ENCODE measurements around the gene PODXL. TPM values are rescaled to one million over a fixed set of nuclear protein-coding genes. Genes with fewer than 3 reads are reported as not detected.

The PODXL gene
- total RNA-seq, 2 donors from 2014 or later: 11.2 to 14.6 TPM

DNA sequence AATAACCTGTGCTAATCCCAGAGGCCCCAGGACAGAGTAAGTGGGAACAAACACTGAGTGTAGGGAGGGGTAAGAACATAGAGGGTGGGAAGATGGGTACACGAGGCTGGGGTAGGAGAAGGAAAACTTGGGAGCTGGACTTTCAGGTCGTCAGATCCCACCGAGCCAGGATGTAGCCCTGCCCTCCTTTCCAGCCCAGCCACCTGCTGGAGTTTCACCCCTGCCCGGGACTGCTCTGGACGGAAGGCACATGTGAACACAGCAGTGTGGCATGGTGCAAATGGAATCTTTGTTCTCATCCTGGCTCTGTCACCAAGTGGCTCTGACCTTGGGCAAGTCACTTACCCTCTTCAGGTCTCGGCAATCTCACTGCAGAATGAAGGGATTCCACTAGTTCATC lies 52.8 kb downstream of the PODXL start:
- Histone ChIP-seq H3K27ac (no peak overlapping the region), H3K36me3 (no peaks in the 10 kb centered on the region), H3K4me3 (no peak overlapping the region), H3K4me1 (no peaks in the 10 kb centered on the region), H3K27me3 (no peaks in the 10 kb centered on the region), H3K9me3 (no peaks in the 10 kb centered on the region), H3K9ac (ENCODE audit: low read depth in 2 of 2, low read length in 2 of 2) (no peak overlapping the region)
- intact Hi-C loops (cut with DNase I): no loop called here
- TF ChIP-seq, protein P1, sequence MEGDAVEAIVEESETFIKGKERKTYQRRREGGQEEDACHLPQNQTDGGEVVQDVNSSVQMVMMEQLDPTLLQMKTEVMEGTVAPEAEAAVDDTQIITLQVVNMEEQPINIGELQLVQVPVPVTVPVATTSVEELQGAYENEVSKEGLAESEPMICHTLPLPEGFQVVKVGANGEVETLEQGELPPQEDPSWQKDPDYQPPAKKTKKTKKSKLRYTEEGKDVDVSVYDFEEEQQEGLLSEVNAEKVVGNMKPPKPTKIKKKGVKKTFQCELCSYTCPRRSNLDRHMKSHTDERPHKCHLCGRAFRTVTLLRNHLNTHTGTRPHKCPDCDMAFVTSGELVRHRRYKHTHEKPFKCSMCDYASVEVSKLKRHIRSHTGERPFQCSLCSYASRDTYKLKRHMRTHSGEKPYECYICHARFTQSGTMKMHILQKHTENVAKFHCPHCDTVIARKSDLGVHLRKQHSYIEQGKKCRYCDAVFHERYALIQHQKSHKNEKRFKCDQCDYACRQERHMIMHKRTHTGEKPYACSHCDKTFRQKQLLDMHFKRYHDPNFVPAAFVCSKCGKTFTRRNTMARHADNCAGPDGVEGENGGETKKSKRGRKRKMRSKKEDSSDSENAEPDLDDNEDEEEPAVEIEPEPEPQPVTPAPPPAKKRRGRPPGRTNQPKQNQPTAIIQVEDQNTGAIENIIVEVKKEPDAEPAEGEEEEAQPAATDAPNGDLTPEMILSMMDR (IDR thresholded peaks at IDR 0.05): no peak
- no peak for DNase-seq

DNA sequence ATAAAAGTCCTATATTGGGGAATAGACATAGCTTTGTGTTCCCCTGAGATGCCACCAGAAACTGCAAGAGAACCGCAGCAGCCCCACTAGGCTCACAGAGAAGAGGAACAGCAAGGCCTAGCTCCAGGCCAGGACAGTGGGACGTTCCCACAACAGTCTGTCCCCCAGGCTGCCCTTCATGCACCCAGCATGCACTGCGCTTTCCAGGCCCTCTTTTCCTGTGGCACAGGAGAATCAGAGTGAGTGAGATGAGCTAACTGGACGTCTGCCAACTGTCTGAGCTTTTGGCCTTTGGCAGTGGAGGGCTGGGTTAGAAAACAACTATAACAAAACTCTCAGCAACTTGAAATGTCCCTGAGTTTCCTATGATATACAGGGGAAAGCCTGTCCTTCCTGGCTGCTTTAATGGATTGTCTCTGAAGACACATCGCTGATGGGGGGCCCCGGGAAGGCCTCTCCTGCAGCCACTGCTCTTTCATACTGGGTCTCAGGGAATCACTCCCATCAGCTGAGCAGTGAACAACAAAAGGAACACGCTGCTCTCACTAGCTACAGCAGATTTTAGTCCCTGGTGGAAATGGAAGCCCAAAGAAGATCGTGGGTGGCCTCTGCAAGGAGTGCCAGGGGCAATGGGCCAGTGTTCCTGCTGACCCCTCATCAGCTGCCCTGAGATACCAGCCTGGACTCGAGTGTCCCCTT lies 53.5 kb downstream of the PODXL start:
- no peak overlapping the region for H3K9ac ChIP-seq (ENCODE audit: low read depth in 2 of 2, low read length in 2 of 2)
- TF ChIP-seq, protein P1 (IDR thresholded peaks at IDR 0.05): no peak
- no peaks in the 10 kb centered on the region for H3K36me3 ChIP-seq
- DNase-seq: no peak
- H3K9me3 ChIP-seq: no peaks in the 10 kb centered on the region
- intact Hi-C loops (cut with DNase I): no loop called here
- H3K27me3 ChIP-seq: no peaks in the 10 kb centered on the region
- H3K27ac ChIP-seq: no peak overlapping the region
- H3K4me3 ChIP-seq: no peak overlapping the region
- H3K4me1 ChIP-seq: no peaks in the 10 kb centered on the region

DNA sequence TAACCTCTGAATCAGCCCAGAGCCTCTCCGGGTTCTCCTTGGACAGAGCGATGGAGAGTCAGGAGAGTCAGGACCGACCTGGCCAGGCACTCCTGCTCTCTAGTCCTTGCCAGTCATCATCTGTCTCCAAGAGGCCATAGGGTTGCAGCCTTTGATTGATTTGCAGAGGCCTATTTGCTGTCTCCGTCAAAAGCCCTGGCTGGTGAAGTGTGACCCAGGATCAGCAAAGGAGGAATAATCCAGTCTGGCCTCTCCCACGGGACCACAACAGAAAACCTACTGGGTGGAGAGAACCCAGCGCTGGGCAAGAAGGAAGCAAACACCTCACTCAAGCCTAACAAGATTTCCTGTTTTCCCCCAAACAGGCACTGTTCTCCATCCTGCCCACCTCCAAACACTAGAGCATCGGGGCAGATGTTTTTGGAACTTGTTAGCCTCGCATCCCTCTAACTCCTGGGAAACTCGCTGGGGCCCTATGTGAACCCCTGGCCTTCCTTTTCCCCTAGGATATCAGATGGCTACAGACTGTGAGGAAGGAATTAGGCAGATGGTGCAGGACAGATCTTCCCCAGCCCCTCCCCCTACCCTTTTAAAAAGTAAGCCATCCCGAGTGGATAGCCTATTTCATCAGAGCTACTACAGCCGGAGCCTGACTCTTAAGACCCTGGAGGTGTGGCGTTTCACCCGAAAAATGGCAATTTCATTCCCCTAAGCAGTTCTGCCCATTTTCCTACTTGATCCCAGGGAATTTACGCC lies 54.3 kb downstream of the PODXL start:
- TF ChIP-seq, protein P1 (IDR thresholded peaks at IDR 0.05): no peak
- Histone ChIP-seq H3K27ac (no peak overlapping the region), H3K36me3 (no peaks in the 10 kb centered on the region), H3K9me3 (no peaks in the 10 kb centered on the region), H3K27me3 (no peaks in the 10 kb centered on the region), H3K4me1 (no peaks in the 10 kb centered on the region), H3K9ac (ENCODE audit: low read depth in 2 of 2, low read length in 2 of 2) (no peak overlapping the region), H3K4me3 (no peak overlapping the region)
- no peak for DNase-seq
- intact Hi-C loops (cut with DNase I): no loop called here

DNA sequence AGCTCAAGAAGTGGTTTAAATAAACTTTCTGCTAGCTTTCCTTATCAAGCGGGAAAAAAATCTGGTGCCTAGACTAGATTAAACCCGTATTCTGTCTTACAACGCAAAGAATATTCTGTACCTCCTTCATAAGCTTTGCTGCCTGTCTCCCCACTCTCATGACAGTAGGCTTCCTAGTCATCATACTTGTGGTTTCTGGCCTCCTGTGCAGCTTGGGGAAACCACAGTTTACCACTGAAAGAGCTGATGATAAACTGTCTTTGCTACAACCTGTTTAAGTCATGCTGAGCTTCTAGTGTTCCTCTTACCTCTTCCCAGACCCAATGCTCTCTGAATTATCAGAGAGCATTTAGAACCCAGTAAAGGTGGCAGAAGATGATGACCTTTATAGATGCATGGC lies 55.0 kb downstream of the PODXL start:
- H3K9me3 ChIP-seq: no peaks in the 10 kb centered on the region

DNA sequence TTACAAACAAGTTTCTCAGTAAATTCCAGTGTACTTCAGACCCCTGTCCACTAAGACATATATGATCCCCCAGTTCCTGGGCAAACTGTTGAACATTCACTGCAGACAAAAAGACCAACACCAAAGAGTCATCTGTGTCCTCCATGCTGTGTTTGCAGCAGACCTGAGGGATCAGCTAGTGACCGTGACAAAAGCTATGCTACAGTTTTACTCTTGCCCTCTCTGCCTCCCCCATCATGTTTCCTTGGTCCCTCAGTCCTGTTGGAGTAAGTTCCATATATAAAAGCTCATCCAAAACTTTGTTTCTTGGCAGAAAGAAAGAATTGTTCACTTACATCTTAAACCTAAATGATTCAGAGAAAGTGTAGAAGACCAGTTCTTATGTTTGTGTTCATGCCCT lies 56.1 kb downstream of the PODXL start:
- Histone ChIP-seq H3K4me1 (no peaks in the 10 kb centered on the region), H3K27ac (no peak overlapping the region), H3K4me3 (no peak overlapping the region), H3K9ac (ENCODE audit: low read depth in 2 of 2, low read length in 2 of 2) (no peak overlapping the region), H3K36me3 (no peaks in the 10 kb centered on the region), H3K27me3 (no peaks in the 10 kb centered on the region), H3K9me3 (no peaks in the 10 kb centered on the region)
- DNase-seq: no peak
- TF ChIP-seq, protein P1 (IDR thresholded peaks at IDR 0.05): no peak
- intact Hi-C loops (cut with DNase I): no loop called here

More for the DNA sequence above, 55.0 kb downstream of the PODXL start:
- no peak overlapping the region for H3K9ac ChIP-seq (ENCODE audit: low read depth in 2 of 2, low read length in 2 of 2)
- H3K27ac ChIP-seq: no peak overlapping the region
- no peak for DNase-seq
- intact Hi-C loops (cut with DNase I): no loop called here
- H3K4me1 ChIP-seq: no peaks in the 10 kb centered on the region
- no peak overlapping the region for H3K4me3 ChIP-seq
- TF ChIP-seq, protein P1 (IDR thresholded peaks at IDR 0.05): no peak
- no peaks in the 10 kb centered on the region for H3K27me3 ChIP-seq
- H3K36me3 ChIP-seq: no peaks in the 10 kb centered on the region

Measured in colonic mucosa (tissue), 4 donors.